A549 (cell line): ENCODE measurements around the gene SRRD. TPM values are rescaled to one million over a fixed set of nuclear protein-coding genes. Genes with fewer than 3 reads are reported as not detected.

Experiments used
- ATAC-seq, 2 experiments: fragments of 200-7000 bp in 1 of 2; fragments of >200 bp in 1 of 2; cut with Nextera tagmentation in 1 of 2; cut with Tn5 transposase in 1 of 2; 3 replicates each; pipeline versions ENCODE4 v1.8.0 to v1.9.1; 2018 to 2020; ENCODE audit warnings: mild to moderate bottlenecking in 1 of 2, moderate library complexity in 1 of 2
- CTCF ChIA-PET: fragments of 300-600 bp; sonication (Branson Sonifier 250); formaldehyde crosslinking; extraction: SDS; loops from one replicate; lab custom pipeline; 2021; ENCODE audit warnings: antibody characterized with exemption, inconsistent platforms; lab: Yijun Ruan, JAX
- POLR2A ChIA-PET: fragments of 350-600 bp; formaldehyde crosslinking; extraction: SDS; loops from one replicate; lab custom pipeline; 2021; ENCODE audit warnings: antibody characterized with exemption, inconsistent platforms; lab: Yijun Ruan, JAX
- DNase-seq, 2 experiments: peaks; one replicate each; pipeline versions ENCODE4 v3.0.0 to v3.0.0-alpha.2; 2011 to 2016; ENCODE audit warnings: low read depth in 1 of 2, low spot score in 1 of 2
- FAIRE-seq: peaks from 2 replicates; lab custom pipeline; 2011; peaks lifted over from hg19 to GRCh38; lab: Jason Lieb, UNC
- H3K27ac ChIP-seq, 2 experiments: fragments of >200 bp; sonication (Bioruptor Twin); formaldehyde crosslinking; 3 replicates each; pipeline ENCODE4 v1.5.1; 2016 to 2017
- H3K4me1 ChIP-seq: fragments of >200 bp; sonication (Bioruptor Twin); formaldehyde crosslinking; 3 replicates; pipeline ENCODE4 v1.6.1; 2016
- H3K4me2 ChIP-seq: fragments of >200 bp; sonication (Bioruptor Twin); formaldehyde crosslinking; 3 replicates; pipeline ENCODE4 v1.6.1; 2016
- H3K4me3 ChIP-seq: fragments of >200 bp; sonication (Bioruptor Twin); formaldehyde crosslinking; 3 replicates; pipeline ENCODE4 v1.5.1; 2016
- H3K9me3 ChIP-seq: fragments of >200 bp; sonication (Bioruptor Twin); formaldehyde crosslinking; 3 replicates; pipeline ENCODE4 v1.6.1; 2016
- BHLHE40 ChIP-seq: IDR thresholded peaks from 2 replicates; pipeline ENCODE4 v1.6.1; 2012; ENCODE audit warnings: low read depth, low read length, inconsistent platforms
- CHD2 ChIP-seq: fragments of 150-350 bp; IDR thresholded peaks from 2 replicates; pipeline ENCODE4 v1.6.1; 2014; ENCODE audit warnings: low read length; ENCODE audit not compliant: partially characterized antibody
- FOSL2 ChIP-seq, 2 experiments: fragments of 450-650 bp in 1 of 2; fragments of >200 bp in 1 of 2; sonication (Bioruptor Twin) in 1 of 2; formaldehyde crosslinking; IDR thresholded peaks; 2 replicates each; pipeline versions ENCODE4 v1.5.0 to v1.6.1; 2016 to 2020; ENCODE audit warnings: mild to moderate bottlenecking in 1 of 2, moderate library complexity in 1 of 2
- FOXS1 ChIP-seq: fragments of 250-450 bp; sonication (Bioruptor Pico); IDR thresholded peaks from 2 replicates; pipeline ENCODE4 v1.5.0; 2020; ENCODE audit warnings: mild to moderate bottlenecking, moderate library complexity
- HOXA7 ChIP-seq: fragments of 250-450 bp; sonication (Bioruptor Pico); IDR thresholded peaks from 2 replicates; pipeline ENCODE4 v1.5.0; 2020; ENCODE audit warnings: mild to moderate bottlenecking, moderate library complexity
- HOXB13 ChIP-seq: fragments of 250-450 bp; sonication (Bioruptor Pico); IDR thresholded peaks from 2 replicates; pipeline ENCODE4 v1.5.0; 2020; ENCODE audit warnings: low read depth, mild to moderate bottlenecking, moderate library complexity
- JUNB ChIP-seq: fragments of >200 bp; sonication (Bioruptor Twin); formaldehyde crosslinking; IDR thresholded peaks from 2 replicates; pipeline ENCODE4 v1.6.1; 2016
- KDM5A ChIP-seq: fragments of 200-600 bp; sonication (generic); IDR thresholded peaks from 2 replicates; pipeline ENCODE4 v1.6.1; 2016; ENCODE audit warnings: antibody characterized with exemption, mild to moderate bottlenecking
- MAZ ChIP-seq: fragments of 150-350 bp; IDR thresholded peaks from 2 replicates; pipeline ENCODE4 v1.6.1; 2014; ENCODE audit warnings: antibody characterized with exemption, low read depth, low read length, borderline replicate concordance
- RAD21 ChIP-seq, 2 experiments: fragments of >200 bp in 1 of 2; sonication (Bioruptor Twin) in 1 of 2; formaldehyde crosslinking in 1 of 2; IDR thresholded peaks in 1 of 2; conservative IDR thresholded peaks in 1 of 2; 2 replicates in 1 of 2; 3 replicates in 1 of 2; pipeline ENCODE4 v1.6.1; 2012 to 2018; ENCODE audit warnings: inconsistent platforms in 1 of 2
- RNF2 ChIP-seq: fragments of 200-600 bp; sonication (generic); IDR thresholded peaks from 2 replicates; pipeline ENCODE4 v1.6.1; 2016; ENCODE audit warnings: low read depth, mild to moderate bottlenecking, antibody characterized with exemption, moderate library complexity, borderline replicate concordance
- TFCP2L1 ChIP-seq: fragments of 250-450 bp; sonication (Bioruptor Pico); IDR thresholded peaks from 2 replicates; pipeline ENCODE4 v1.5.0; 2021; ENCODE audit warnings: mild to moderate bottlenecking
- WGBS: methylation state at CpG from one replicate; pipeline ENCODE4 v1.1.6; 2017; ENCODE audit errors: missing lambda C conversion rate; 5-methylcytosine and 5-hydroxymethylcytosine counted together
- polyA plus RNA-seq, 4 experiments: library from polyadenylated mRNA; depleted of rRNA in 3 of 4; stranded (reverse); fragments of >200 nt; fragmentation: RNase III in 1 of 4; extraction: RNeasy Plus Mini Kit Qiagen cat#74134 plus additional on column Dnase treatment in 1 of 4; gene quantifications; 2 replicates in 3 of 4; 3 replicates in 1 of 4; pipeline ENCODE4 v1.2.3, GENCODE V29; 2011 to 2017
- TF ChIP-seq, protein P1 (sequence below): fragments of 250-450 bp; sonication (Bioruptor Pico); IDR thresholded peaks from 2 replicates; pipeline ENCODE4 v1.5.0; 2020; ENCODE audit warnings: low read depth, mild to moderate bottlenecking, moderate library complexity
- TF ChIP-seq, protein P2 (sequence below): fragments of 450-650 bp; IDR thresholded peaks from 2 replicates; pipeline ENCODE4 v1.6.1; 2014; ENCODE audit warnings: antibody characterized with exemption
- TF ChIP-seq, protein P3 (sequence below): IDR thresholded peaks from 2 replicates; pipeline ENCODE4 v1.6.1; 2012
- TF ChIP-seq, protein P4 (sequence below): fragments of 200-600 bp; sonication (generic); IDR thresholded peaks from 2 replicates; pipeline ENCODE4 v1.6.1; 2016; ENCODE audit warnings: antibody characterized with exemption, mild to moderate bottlenecking, moderate library complexity
- TF ChIP-seq, protein P5 (sequence below): fragments of >200 bp; sonication (Bioruptor Twin); formaldehyde crosslinking; IDR thresholded peaks from 3 replicates; pipeline ENCODE4 v1.6.1; 2016

Gene SRRD
- polyA plus RNA-seq, 2 of the 4 experiments (the other 2 are of a cell fraction): 14.1 to 36.4 TPM

DNA sequence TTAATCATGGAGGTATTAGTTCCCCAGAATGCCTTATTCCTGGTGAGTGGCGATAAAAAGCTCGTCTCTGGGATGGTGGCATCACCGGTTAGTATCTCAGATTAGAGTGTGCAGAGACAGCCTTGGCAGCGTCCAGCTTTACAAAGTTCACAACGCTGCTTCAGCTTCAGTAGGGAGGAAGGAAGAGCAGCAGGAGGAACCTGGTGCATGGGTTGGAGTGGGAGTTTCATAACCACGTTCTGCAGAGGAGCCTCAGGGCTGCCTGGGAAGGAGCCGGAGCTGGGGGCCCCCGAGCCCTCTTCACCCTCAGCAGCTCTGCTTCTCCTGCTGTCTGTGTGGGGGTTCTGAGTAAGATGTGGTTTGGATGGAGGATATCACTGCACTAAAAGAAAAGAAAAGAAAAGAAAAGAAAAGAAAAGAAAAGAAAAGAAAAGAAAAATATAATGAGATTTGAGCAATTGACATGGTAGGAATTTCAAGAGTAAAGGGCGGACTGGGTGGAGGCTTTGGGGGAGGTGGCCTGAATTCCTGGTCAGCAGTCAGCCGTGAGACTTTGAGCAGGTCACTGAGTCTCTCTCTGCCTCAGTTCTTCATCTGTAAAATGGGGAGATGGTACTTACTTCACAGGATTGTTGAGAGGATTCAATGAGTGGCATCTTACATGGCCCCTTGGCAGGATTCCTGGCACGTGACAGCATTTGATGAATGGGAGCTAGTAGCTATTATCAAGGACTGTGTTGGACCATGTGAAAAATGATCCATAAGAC lies 48.2 kb upstream of the SRRD start:
- FAIRE-seq: no peak
- CTCF ChIA-PET: interaction anchor here (1.2 to 1.6 kb wide), 3 partner anchors 16 to 30 kb away, joined by 3 to 7 read pairs (median 5); no protein-coding TSS in a partner anchor
- TF ChIP-seq CHD2: no peak
- no peak for TF ChIP-seq FOXS1 (CRISPR knock-in tag)
- TF ChIP-seq RAD21 (conservative IDR thresholded peaks at IDR 0.05 in 1 of 2, IDR thresholded peaks at IDR 0.05 in 1 of 2): no peak
- no peak for TF ChIP-seq KDM5A
- no peak for TF ChIP-seq BHLHE40
- TF ChIP-seq, protein P1, sequence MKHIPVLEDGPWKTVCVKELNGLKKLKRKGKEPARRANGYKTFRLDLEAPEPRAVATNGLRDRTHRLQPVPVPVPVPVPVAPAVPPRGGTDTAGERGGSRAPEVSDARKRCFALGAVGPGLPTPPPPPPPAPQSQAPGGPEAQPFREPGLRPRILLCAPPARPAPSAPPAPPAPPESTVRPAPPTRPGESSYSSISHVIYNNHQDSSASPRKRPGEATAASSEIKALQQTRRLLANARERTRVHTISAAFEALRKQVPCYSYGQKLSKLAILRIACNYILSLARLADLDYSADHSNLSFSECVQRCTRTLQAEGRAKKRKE (CRISPR knock-in tag): no peak
- no peak for TF ChIP-seq RNF2
- TF ChIP-seq, protein P2, sequence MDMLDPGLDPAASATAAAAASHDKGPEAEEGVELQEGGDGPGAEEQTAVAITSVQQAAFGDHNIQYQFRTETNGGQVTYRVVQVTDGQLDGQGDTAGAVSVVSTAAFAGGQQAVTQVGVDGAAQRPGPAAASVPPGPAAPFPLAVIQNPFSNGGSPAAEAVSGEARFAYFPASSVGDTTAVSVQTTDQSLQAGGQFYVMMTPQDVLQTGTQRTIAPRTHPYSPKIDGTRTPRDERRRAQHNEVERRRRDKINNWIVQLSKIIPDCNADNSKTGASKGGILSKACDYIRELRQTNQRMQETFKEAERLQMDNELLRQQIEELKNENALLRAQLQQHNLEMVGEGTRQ: no peak
- TF ChIP-seq HOXA7 (CRISPR knock-in tag): no peak
- no peak for TF ChIP-seq MAZ
- TF ChIP-seq, protein P3, sequence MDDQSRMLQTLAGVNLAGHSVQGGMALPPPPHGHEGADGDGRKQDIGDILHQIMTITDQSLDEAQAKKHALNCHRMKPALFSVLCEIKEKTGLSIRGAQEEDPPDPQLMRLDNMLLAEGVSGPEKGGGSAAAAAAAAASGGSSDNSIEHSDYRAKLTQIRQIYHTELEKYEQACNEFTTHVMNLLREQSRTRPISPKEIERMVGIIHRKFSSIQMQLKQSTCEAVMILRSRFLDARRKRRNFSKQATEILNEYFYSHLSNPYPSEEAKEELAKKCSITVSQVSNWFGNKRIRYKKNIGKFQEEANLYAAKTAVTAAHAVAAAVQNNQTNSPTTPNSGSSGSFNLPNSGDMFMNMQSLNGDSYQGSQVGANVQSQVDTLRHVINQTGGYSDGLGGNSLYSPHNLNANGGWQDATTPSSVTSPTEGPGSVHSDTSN: no peak
- TF ChIP-seq JUNB: no peak
- TF ChIP-seq, protein P4, sequence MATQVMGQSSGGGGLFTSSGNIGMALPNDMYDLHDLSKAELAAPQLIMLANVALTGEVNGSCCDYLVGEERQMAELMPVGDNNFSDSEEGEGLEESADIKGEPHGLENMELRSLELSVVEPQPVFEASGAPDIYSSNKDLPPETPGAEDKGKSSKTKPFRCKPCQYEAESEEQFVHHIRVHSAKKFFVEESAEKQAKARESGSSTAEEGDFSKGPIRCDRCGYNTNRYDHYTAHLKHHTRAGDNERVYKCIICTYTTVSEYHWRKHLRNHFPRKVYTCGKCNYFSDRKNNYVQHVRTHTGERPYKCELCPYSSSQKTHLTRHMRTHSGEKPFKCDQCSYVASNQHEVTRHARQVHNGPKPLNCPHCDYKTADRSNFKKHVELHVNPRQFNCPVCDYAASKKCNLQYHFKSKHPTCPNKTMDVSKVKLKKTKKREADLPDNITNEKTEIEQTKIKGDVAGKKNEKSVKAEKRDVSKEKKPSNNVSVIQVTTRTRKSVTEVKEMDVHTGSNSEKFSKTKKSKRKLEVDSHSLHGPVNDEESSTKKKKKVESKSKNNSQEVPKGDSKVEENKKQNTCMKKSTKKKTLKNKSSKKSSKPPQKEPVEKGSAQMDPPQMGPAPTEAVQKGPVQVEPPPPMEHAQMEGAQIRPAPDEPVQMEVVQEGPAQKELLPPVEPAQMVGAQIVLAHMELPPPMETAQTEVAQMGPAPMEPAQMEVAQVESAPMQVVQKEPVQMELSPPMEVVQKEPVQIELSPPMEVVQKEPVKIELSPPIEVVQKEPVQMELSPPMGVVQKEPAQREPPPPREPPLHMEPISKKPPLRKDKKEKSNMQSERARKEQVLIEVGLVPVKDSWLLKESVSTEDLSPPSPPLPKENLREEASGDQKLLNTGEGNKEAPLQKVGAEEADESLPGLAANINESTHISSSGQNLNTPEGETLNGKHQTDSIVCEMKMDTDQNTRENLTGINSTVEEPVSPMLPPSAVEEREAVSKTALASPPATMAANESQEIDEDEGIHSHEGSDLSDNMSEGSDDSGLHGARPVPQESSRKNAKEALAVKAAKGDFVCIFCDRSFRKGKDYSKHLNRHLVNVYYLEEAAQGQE: no peak
- TF ChIP-seq FOSL2 (IDR thresholded peaks at IDR 0.05): no peak
- no peak for TF ChIP-seq FOSL2 (CRISPR knock-in tag; IDR thresholded peaks at IDR 0.05)
- TF ChIP-seq, protein P5, sequence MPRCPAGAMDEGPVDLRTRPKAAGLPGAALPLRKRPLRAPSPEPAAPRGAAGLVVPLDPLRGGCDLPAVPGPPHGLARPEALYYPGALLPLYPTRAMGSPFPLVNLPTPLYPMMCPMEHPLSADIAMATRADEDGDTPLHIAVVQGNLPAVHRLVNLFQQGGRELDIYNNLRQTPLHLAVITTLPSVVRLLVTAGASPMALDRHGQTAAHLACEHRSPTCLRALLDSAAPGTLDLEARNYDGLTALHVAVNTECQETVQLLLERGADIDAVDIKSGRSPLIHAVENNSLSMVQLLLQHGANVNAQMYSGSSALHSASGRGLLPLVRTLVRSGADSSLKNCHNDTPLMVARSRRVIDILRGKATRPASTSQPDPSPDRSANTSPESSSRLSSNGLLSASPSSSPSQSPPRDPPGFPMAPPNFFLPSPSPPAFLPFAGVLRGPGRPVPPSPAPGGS: no peak
- no peak for TF ChIP-seq HOXB13
- TF ChIP-seq TFCP2L1 (CRISPR knock-in tag): no peak

More for the DNA sequence above, 48.2 kb upstream of the SRRD start:
- Histone ChIP-seq H3K4me2 (no peak overlapping the region), H3K9me3 (no peaks in the 10 kb centered on the region), H3K4me3 (no peak overlapping the region), H3K27ac (no peak overlapping the region), H3K4me1 (no peaks in the 10 kb centered on the region)
- POLR2A ChIA-PET: no interaction called here
- ATAC-seq (no peak), DNase-seq (no peak)
- 80% methylated on average over 10 of the region's 11 CpGs for WGBS
